OCI-LY7 (cell line): ENCODE measurements around the gene VPS35. TPM values are rescaled to one million over a fixed set of nuclear protein-coding genes. Genes with fewer than 3 reads are reported as not detected.

Experiments
- BruUV-seq: library from RNA; stranded (reverse); fragments of 400-500 nt; replicated peaks from 2 replicates; lab custom pipeline; 2021; lab: Mats Ljungman, UMichigan
- CTCF ChIA-PET: fragments of 300-600 bp; sonication (Branson Sonifier 250); formaldehyde crosslinking; loops from one replicate; lab custom pipeline; 2022; ENCODE audit warnings: antibody characterized with exemption; ENCODE audit not compliant: unreplicated experiment; lab: Charles Lee
- POLR2A ChIA-PET: fragments of 300-600 bp; sonication (Branson Sonifier 250); formaldehyde crosslinking; loops from one replicate; lab custom pipeline; 2022; ENCODE audit warnings: antibody characterized with exemption; lab: Charles Lee
- DNase-seq: peaks from one replicate; pipeline ENCODE4 v3.0.0-alpha.2; 2015; ENCODE audit warnings: low spot score
- H2AFZ ChIP-seq: fragments of 200-600 bp; sonication (generic), shearing (Covaris generic); 2 replicates; pipeline ENCODE4 v1.6.1; 2014; ENCODE audit warnings: mild to moderate bottlenecking, antibody characterized with exemption, low read length, moderate library complexity
- H3K27ac ChIP-seq: fragments of 200-600 bp; sonication (generic); 2 replicates; pipeline ENCODE4 v1.5.1; 2014; ENCODE audit warnings: mixed run types, low read depth, mild to moderate bottlenecking, moderate library complexity, low read length, inconsistent platforms; ENCODE audit not compliant: poor library complexity, severe bottlenecking
- H3K36me3 ChIP-seq: fragments of 200-600 bp; sonication (generic); 2 replicates; pipeline ENCODE4 v1.6.1; 2014; ENCODE audit warnings: mild to moderate bottlenecking, antibody characterized with exemption, low read length, moderate library complexity, mixed read lengths; ENCODE audit not compliant: insufficient read depth
- H3K4me1 ChIP-seq: fragments of 200-600 bp; sonication (generic); 2 replicates; pipeline ENCODE4 v1.5.1; 2014; ENCODE audit warnings: mild to moderate bottlenecking, low read length; ENCODE audit not compliant: insufficient read depth, poor library complexity, severe bottlenecking
- H3K4me2 ChIP-seq: fragments of 200-600 bp; sonication (generic); 2 replicates; pipeline ENCODE4 v1.6.1; 2014; ENCODE audit warnings: mild to moderate bottlenecking, low read length
- H3K4me3 ChIP-seq: fragments of 200-600 bp; sonication (generic); 2 replicates; pipeline ENCODE4 v1.5.1; 2014; ENCODE audit warnings: mild to moderate bottlenecking, low read depth, low read length; ENCODE audit not compliant: poor library complexity, severe bottlenecking
- H3K79me2 ChIP-seq: fragments of 200-600 bp; sonication (generic); 2 replicates; pipeline ENCODE4 v1.6.1; 2016; ENCODE audit warnings: low read depth, mild to moderate bottlenecking, low read length, moderate library complexity, mixed read lengths; ENCODE audit not compliant: insufficient read depth
- H3K9me2 ChIP-seq: fragments of 200-600 bp; sonication (generic); 2 replicates; pipeline ENCODE4 v1.6.1; 2016; ENCODE audit warnings: mild to moderate bottlenecking, low read length, mixed read lengths; ENCODE audit not compliant: insufficient read depth
- H3K9me3 ChIP-seq: fragments of 200-600 bp; sonication (generic); 2 replicates; pipeline ENCODE4 v1.6.1; 2014; ENCODE audit warnings: mild to moderate bottlenecking, mixed run types, low read length, mixed read lengths
- H4K20me1 ChIP-seq: fragments of 200-600 bp; sonication (generic); 2 replicates; pipeline ENCODE4 v1.6.1; 2014; ENCODE audit warnings: mild to moderate bottlenecking, antibody characterized with exemption, low read length, moderate library complexity, mixed read lengths; ENCODE audit not compliant: insufficient read depth
- EZH2phosphoT487 ChIP-seq: fragments of 200-600 bp; sonication (generic); IDR thresholded peaks from 2 replicates; pipeline ENCODE4 v1.6.1; 2018; ENCODE audit warnings: low read depth, borderline replicate concordance, mild to moderate bottlenecking, mixed run types, antibody characterized with exemption, low read length, moderate library complexity, mixed read lengths
- intact Hi-C: fragments of 100-400 bp; cut with micrococcal nuclease; formaldehyde crosslinking; loops from one replicate; pipeline ENCODE4 v1.10.0; 2022; ENCODE audit not compliant: unreplicated experiment
- total RNA-seq, 2 experiments: library from RNA; depleted of rRNA in 1 of 2; stranded (reverse); fragments of >200 nt in 1 of 2; shearing (Covaris generic) in 1 of 2; gene quantifications; 2 replicates each; pipeline ENCODE4 v1.2.3, GENCODE V29; 2014 to 2022
- TF ChIP-seq, protein P1 (sequence below): fragments of 200-600 bp; sonication (generic); conservative IDR thresholded peaks from 2 replicates; pipeline ENCODE4 v1.5.1; 2014; ENCODE audit warnings: mild to moderate bottlenecking, antibody characterized with exemption, low read length, moderate library complexity, mixed read lengths

VPS35 gene
- total RNA-seq, 2 experiments from 2014 or later: 64.6 to 100 TPM

DNA sequence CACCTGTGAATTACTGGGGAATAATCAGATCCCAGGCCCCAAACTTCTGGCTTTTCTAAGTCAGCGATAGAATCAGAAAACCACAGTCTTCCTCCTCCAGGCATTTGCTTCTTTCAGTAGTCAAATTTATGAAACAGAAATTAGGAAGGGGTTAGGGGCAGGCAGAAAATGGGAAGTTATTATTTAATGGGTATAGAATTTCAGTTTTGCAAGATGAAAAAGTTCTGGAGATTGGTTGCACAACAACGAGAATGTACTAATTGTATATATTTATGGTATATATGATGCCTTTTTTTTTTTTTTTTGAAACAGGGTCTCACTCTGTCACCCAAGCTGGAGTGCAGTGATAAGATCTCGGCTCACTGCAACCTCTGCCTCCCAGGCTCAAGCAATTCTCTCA is 23.9 kb upstream of the VPS35 start:
- TF ChIP-seq, protein P1, sequence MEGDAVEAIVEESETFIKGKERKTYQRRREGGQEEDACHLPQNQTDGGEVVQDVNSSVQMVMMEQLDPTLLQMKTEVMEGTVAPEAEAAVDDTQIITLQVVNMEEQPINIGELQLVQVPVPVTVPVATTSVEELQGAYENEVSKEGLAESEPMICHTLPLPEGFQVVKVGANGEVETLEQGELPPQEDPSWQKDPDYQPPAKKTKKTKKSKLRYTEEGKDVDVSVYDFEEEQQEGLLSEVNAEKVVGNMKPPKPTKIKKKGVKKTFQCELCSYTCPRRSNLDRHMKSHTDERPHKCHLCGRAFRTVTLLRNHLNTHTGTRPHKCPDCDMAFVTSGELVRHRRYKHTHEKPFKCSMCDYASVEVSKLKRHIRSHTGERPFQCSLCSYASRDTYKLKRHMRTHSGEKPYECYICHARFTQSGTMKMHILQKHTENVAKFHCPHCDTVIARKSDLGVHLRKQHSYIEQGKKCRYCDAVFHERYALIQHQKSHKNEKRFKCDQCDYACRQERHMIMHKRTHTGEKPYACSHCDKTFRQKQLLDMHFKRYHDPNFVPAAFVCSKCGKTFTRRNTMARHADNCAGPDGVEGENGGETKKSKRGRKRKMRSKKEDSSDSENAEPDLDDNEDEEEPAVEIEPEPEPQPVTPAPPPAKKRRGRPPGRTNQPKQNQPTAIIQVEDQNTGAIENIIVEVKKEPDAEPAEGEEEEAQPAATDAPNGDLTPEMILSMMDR: no peak
- no peak for TF ChIP-seq EZH2phosphoT487

DNA sequence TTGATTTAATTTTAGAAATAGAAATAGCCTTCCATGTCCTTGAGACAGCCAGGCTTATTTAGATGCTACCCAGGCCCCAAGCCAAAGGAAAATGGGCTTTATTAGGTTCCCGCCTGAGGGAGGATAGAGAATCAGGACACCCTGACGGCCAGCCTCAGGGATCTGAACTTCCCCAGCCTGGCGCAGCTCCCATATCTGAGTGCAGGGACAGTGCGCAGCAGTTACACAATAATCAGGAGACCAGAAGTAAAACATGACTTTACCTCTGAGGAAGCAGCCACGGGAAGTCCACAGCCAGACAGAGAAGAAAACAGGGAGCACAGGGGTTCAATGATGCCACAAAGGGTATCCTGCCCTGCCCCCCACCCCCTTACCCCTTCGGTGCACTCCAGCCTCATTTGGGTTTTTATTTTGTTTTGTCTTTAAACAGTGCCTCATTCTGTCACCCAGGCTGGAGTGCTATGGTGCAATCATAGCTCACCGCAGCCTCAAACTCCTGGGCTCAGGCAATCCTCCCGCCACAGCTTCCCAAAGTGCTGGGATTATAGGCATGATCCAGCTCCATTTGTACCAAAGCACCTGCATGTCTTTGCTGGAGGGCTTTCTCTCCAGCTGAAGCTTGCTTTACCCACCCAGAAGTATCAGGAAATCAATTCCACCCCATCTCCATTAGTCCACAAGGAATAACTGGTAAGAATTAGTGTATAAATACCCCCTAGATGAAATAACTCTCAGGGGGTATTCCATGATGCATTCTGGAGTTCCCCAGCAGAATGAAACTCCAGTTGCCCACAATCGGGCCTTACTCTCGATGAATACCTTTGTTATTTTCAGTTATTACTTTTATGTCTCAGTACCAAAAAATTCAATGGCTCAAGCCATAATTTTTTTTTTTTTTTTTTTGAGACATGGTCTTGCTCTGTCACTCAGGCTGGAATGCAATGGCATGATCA is 22.4 kb upstream of the VPS35 start:
- intact Hi-C loops: no loop called here
- BruUV-seq: no TSS peak
- CTCF ChIA-PET: no interaction called here

More for the DNA sequence above, 23.9 kb upstream of the VPS35 start:
- no TSS peak for BruUV-seq
- Histone ChIP-seq H4K20me1 (no peaks in the 10 kb centered on the region), H3K9me3 (no peaks in the 10 kb centered on the region), H3K9me2 (no peaks in the 10 kb centered on the region), H3K4me2 (no peak overlapping the region), H3K79me2 (no peaks in the 10 kb centered on the region), H2AFZ (no peak overlapping the region), H3K36me3 (no peaks in the 10 kb centered on the region), H3K27ac (no peak overlapping the region), H3K4me1 (peaks cover 5% of the 10 kb centered on the region), H3K4me3 (no peak overlapping the region)
- CTCF ChIA-PET: no interaction called here
- intact Hi-C loops: no loop called here
- POLR2A ChIA-PET: no interaction called here
- no peak for DNase-seq

More for the DNA sequence above, 22.4 kb upstream of the VPS35 start:
- Histone ChIP-seq H3K79me2 (no peaks in the 10 kb centered on the region), H4K20me1 (no peaks in the 10 kb centered on the region), H3K27ac (no peak overlapping the region), H3K9me2 (no peaks in the 10 kb centered on the region), H3K4me3 (no peak overlapping the region), H3K4me1 (peaks cover 5% of the 10 kb centered on the region), H2AFZ (no peak overlapping the region), H3K9me3 (no peaks in the 10 kb centered on the region), H3K36me3 (no peaks in the 10 kb centered on the region), H3K4me2 (no peak overlapping the region)
- DNase-seq: no peak
- no peak for TF ChIP-seq EZH2phosphoT487
- TF ChIP-seq, protein P1: no peak
- POLR2A ChIA-PET: interaction anchor here (0.6 to 0.7 kb wide), 4 partner anchors 52 to 1849 kb away, joined by 4 to 8 read pairs (median 6); no protein-coding TSS in a partner anchor
